ENCODE data around the gene RNASET2. TPM values are rescaled to one million over a fixed set of nuclear protein-coding genes. Genes with fewer than 3 reads are reported as not detected.

The RNASET2 gene
- total and polyA plus RNA-seq, 4 donors, result 17.7 to 37.2 (median 25.0) TPM

GRCh38 chr6:166957087-166957804, 896 bp upstream of the RNASET2 start:
- H3K36me3 ChIP-seq (ENCODE audit: control insufficient read depth in 4 of 4, insufficient read depth in 3 of 4, low read depth in 1 of 4, low read length in 3 of 4), result no peaks in the 10 kb centered on the region
- TF ChIP-seq RXRA (IDR thresholded peaks at IDR 0.05) (no peak), FOXA1 (IDR thresholded peaks at IDR 0.05) (no peak), FOXA2 (IDR thresholded peaks at IDR 0.05) (no peak), JUND (IDR thresholded peaks at IDR 0.05) (no peak), GABPA (IDR thresholded peaks at IDR 0.05 in 1 of 2, conservative IDR thresholded peaks at IDR 0.05 in 1 of 2) (no peak), YY1 (IDR thresholded peaks at IDR 0.05) (no peak), SP1 (IDR thresholded peaks at IDR 0.05) (no peak), RAD21 (IDR thresholded peaks at IDR 0.05) (no peak), CTCF (IDR thresholded peaks at IDR 0.05; ENCODE audit: low read depth, low read length, missing input control) (no peak), REST (IDR thresholded peaks at IDR 0.05) (no peak), NR2F2 (IDR thresholded peaks at IDR 0.05) (no peak), EGR1 (IDR thresholded peaks at IDR 0.05; ENCODE audit: low read depth in 2 of 2) (no peak), TAF1 (conservative IDR thresholded peaks at IDR 0.05) (no peak), HNF4A (conservative IDR thresholded peaks at IDR 0.05) (no peak), HNF4G (IDR thresholded peaks at IDR 0.05) (no peak)
- TF ChIP-seq, protein P1, sequence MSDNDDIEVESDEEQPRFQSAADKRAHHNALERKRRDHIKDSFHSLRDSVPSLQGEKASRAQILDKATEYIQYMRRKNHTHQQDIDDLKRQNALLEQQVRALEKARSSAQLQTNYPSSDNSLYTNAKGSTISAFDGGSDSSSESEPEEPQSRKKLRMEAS (IDR thresholded peaks at IDR 0.05), result no peak
- TF ChIP-seq, protein P2, sequence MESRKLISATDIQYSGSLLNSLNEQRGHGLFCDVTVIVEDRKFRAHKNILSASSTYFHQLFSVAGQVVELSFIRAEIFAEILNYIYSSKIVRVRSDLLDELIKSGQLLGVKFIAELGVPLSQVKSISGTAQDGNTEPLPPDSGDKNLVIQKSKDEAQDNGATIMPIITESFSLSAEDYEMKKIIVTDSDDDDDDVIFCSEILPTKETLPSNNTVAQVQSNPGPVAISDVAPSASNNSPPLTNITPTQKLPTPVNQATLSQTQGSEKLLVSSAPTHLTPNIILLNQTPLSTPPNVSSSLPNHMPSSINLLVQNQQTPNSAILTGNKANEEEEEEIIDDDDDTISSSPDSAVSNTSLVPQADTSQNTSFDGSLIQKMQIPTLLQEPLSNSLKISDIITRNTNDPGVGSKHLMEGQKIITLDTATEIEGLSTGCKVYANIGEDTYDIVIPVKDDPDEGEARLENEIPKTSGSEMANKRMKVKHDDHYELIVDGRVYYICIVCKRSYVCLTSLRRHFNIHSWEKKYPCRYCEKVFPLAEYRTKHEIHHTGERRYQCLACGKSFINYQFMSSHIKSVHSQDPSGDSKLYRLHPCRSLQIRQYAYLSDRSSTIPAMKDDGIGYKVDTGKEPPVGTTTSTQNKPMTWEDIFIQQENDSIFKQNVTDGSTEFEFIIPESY (IDR thresholded peaks at IDR 0.05), result no peak
- TF ChIP-seq, protein P3, sequence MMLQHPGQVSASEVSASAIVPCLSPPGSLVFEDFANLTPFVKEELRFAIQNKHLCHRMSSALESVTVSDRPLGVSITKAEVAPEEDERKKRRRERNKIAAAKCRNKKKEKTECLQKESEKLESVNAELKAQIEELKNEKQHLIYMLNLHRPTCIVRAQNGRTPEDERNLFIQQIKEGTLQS (IDR thresholded peaks at IDR 0.05), result no peak
- H3K27me3 ChIP-seq (ENCODE audit: control insufficient read depth in 4 of 4, insufficient read depth in 4 of 4, low read length in 3 of 4), result no peaks in the 10 kb centered on the region
- H3K9me3 ChIP-seq (ENCODE audit: control insufficient read depth in 4 of 4, low read length in 3 of 4), result no peaks in the 10 kb centered on the region
- peak overlapping the region; percentile 94 for H3K27ac ChIP-seq (ENCODE audit: low read depth in 1 of 2, low read length in 2 of 2)
- 17% methylated on average over 26 of the region's 26 CpGs for WGBS
- no peak for DNase-seq (ENCODE audit: low spot score)
- H3K4me1 ChIP-seq (ENCODE audit: control insufficient read depth in 4 of 4, insufficient read depth in 4 of 4, low read length in 3 of 4), result peaks cover 5 to 25% (median 13%) of the 10 kb centered on the region in 4 donors
- H3K4me3 ChIP-seq (ENCODE audit: low read depth in 1 of 3, low read length in 3 of 3), result peak overlapping the region; percentile 70 to 87 (median 72)
- peak overlapping the region; percentile 64 to 65 for H3K9ac ChIP-seq (ENCODE audit: low read depth in 1 of 2, low read length in 2 of 2)

All from liver (tissue), 9 donors.